ENCODE data around the gene ZNF792.

DNA sequence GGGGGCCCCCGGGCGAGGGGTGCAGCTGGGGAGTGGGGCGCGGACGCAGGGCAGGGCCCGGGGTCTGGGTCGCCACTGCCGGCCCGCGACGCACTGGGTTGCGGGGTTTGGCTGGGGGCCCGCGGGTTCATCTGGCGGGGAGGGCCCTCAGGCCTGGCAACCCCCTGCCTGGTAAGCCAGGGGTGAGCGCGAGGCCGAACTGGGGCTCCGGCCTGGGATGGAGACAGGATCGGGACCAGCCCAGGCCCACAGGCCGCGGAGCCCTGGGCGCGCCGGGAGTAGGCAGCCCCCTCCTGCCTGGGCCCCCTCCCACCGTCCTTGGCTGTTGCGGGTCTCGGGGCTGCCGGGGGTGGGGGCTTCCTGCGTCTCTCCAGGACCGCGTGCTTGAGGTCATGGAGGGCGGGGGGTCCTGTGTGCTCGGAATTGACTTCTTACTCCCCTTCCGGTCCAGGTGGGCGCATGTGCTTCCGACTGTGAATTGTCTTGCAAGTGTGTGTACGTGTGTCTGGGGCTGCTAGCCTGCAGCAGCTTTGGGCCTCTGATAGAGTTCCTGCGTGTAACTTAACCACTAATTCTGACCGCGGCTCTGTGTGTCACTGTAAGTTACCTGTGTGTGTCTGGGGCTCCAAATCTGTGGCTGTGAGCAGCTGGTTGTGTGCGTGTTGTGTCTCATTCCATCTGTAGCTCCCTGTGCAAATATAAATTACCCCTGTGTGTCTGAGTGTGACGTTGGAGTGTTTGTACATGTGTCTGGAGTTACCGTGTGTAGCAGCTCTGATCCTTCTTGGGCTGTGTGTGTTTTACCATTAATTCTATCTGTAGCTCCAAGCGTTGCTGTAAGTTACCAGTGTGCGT, 36.8 kb upstream of the ZNF792 start:
- TF ChIP-seq, protein P1, sequence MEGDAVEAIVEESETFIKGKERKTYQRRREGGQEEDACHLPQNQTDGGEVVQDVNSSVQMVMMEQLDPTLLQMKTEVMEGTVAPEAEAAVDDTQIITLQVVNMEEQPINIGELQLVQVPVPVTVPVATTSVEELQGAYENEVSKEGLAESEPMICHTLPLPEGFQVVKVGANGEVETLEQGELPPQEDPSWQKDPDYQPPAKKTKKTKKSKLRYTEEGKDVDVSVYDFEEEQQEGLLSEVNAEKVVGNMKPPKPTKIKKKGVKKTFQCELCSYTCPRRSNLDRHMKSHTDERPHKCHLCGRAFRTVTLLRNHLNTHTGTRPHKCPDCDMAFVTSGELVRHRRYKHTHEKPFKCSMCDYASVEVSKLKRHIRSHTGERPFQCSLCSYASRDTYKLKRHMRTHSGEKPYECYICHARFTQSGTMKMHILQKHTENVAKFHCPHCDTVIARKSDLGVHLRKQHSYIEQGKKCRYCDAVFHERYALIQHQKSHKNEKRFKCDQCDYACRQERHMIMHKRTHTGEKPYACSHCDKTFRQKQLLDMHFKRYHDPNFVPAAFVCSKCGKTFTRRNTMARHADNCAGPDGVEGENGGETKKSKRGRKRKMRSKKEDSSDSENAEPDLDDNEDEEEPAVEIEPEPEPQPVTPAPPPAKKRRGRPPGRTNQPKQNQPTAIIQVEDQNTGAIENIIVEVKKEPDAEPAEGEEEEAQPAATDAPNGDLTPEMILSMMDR (IDR thresholded peaks at IDR 0.05): no peak
- TF ChIP-seq POLR2A (IDR thresholded peaks at IDR 0.05) (no peak), POLR2AphosphoS5 (IDR thresholded peaks at IDR 0.05; ENCODE audit: insufficient read depth in 1 of 2, low read depth in 1 of 2) (peak in 1 of 2 donors; percentile 42)

Measured in vagina (tissue), 2 donors.